Mesenteric fat pad (tissue), 1 donor: ENCODE measurements around the gene RAPGEF1. TPM values are rescaled to one million over a fixed set of nuclear protein-coding genes. Genes with fewer than 3 reads are reported as not detected.

Experiments used
- DNase-seq: peaks from one replicate; pipeline ENCODE4 v3.0.0-alpha.2; 2020; ENCODE audit warnings: low spot score
- total RNA-seq: library from RNA; stranded (reverse); fragmentation: NEBNext Ultra II Directional; extraction: Animal tissue kit (Norgen Biotek cat#: 25700); gene quantifications from one replicate; pipeline ENCODE4 v1.2.1, GENCODE V29; 2021
- donor health status: DM: yes; HTN: yes; CAD: no.

RAPGEF1 gene
- total RNA-seq, 1 donor from 2014 or later = 106 TPM

DNA sequence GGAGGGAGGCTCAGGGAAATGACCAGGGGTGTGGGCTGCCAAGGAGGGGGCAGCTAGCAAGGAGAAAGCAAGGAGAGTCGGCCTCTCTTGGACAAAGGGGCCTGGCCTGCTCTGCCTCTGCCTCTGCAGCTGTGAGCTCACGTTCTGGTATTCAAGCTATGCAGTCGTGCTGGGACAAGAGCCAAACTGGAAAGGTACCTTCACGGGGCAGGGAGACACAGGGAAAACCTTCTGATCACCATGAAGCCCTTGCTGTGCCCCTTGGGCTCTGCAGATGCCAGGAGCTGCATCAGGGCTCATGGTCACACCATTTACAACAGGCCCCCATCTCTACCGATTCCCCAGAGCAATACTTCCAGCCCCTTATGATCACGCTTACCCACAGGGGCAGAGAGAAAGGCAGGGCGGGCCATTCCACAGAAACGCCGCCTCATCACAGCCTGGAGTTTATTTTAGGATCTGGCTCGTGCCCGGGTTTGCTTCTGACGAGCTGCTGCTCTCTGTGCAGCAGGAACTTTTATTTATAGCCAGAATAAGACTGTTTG, 131.3 kb downstream of the RAPGEF1 start:
- no peak for DNase-seq

DNA sequence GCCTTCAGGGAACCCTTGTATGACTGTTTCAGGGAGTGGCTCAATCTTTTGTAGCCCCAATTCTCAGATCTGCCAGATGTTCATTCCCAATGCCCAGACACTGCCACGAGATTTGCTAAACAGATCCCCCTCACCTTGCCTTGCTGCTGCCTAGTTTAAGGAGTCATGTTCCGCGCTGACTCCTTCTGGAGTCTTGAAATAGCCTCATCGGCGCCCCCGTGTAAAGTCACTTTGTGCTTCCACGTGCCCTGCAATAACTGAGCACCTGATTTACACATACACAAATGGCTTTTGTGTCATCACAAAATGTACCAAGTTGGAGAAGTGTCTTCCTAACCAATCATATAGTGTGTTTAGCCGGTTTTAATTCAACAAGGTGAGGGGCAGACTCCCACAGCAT, 132.3 kb downstream of the RAPGEF1 start:
- DNase-seq = no peak

DNA sequence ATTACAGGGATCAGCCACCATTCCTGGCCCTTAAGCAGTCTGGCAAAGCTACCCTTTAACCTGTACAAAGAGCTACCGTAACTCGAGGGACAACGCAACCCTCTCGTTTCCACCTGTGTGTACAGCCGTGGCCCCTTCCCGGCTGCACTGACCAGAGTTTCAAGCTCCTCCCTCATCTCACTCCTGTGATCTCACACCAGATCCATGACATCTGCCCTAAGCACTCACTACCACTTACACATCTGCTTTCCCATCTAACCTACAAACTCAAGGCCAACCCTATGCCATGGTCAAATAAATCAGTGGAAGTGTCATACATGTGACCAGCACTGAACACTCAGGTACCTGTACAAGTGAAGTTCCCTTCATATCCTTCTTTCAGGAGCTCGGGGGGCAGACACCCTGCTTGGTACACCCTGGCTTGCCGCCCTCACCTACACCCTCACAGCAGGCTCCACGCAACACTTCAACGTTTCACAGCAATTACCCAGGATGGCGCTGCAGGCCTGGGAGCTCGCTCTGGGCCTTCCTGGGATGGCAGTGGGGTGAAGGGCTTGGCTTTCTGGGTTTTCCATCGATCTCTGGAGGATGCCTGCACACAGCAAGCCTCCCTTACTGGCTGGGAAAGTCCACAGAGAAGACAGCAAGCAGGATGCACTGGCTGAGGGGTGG, 132.8 kb downstream of the RAPGEF1 start:
- no peak for DNase-seq

DNA sequence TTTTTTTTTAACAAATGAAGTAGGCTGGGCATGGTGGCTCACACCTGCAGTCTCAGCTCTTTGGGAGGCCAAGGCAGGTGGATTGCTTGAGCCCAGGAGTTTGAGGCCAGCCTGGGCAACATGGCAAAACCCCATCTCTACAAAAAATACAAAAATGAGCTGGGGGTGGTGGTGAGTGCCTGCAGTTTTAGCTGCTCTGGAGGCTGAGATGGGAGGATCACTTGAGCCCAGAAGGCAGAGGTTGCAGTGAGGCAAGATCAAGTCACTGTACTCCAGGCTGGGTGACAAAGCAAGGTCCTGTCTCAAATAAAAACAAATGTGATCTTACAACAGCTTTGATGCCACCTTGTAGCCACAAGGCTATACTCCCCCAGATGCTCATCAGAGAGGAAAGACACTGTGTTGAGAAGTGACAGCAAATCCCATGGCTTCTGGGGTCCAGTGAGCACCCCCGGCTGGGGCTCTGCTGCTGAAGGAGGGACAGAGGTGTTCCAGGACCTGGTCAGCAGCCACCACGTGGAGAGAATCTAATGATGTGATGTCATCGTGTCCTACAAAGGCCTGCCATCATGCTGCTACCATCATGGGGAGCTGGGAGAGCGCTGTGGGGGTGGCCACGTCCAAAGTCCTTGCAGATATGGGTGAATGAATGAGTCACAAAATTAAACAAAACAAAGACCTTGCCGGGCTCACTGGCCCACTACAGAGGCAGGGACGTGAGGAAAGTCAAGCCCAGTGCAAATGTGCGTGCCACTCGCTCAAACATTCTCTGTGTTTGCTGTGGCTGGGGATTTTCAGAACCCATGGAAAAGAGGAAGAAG, 133.9 kb downstream of the RAPGEF1 start:
- no peak for DNase-seq

DNA sequence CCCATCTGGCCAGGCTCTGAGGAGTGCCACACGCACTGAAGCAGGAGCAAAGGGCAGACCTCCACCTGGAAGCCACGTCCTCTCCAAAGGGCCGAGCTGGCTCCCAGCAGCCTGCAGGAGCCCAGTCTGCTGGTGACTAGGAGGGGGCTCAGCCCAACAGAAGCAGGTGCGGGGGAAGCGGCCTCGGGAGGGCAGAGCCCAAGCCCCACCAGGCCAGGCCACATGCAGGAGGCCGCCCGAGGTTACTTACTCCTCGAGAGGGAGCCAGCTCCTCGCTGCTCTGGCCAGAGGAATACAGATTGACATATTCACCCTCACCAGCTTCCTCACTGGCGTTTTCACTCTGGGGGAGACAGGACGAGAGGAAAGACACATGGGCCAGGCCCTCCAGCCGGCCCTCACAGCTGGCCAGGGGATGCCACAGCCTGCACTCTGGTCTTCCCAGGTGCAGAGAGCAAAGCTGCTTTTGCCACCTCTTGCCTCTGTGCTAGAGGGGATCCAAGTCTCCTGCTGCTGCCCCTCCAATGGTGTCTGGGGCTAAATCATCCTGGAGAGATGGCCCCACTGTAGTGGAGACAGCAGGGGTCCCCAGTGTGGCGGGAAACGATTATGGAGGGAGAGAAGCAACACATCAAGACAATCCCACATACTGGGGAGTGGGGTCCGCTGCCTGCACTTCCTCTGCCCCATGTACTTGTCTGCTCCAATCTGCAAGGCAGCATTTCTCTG, 136.0 kb downstream of the RAPGEF1 start:
- no peak for DNase-seq

DNA sequence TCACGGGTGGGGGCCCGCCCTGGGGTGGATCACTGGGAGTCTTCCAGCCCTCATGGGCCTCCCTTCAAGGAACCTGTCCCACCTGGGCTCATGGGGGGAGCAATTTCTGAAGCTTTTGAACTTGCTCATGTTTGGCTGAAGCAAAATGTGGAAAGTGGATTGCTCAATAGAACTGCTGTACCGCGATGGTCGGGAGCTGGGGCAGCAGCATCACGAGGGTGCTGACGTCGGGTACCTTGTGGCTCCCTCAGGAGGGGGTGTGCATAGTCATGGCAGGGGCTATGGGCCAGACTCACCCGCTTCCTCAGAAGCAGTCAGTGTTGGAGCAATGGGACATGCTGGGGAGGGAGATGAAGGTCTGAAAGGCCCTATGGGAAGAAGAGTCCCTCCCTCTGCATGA, 136.7 kb downstream of the RAPGEF1 start:
- DNase-seq = no peak

DNA sequence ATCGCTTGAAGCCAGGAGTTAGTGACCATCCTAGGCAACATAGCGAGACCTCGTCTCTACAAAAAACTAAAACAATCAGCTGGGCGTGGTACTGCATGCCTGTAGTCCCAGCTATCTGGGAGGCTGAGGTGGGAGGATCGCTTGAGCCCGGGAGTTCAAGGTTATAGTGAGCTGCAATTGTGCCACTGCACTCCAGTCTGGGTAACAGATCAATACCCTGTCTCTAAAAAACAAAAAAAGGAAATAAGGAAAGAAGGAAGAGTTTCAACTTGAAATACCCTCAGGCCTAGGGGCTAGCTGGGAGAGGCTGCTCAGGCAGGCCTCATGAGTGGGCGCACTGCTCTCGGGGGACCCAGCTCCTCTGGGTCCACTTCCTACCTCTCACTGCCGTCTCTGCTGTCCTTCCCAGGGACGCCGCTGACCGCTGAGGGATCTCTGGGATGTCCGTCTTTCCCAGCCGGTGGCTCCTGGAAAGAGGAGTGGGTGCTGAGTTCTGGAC, 138.1 kb downstream of the RAPGEF1 start:
- no peak for DNase-seq

DNA sequence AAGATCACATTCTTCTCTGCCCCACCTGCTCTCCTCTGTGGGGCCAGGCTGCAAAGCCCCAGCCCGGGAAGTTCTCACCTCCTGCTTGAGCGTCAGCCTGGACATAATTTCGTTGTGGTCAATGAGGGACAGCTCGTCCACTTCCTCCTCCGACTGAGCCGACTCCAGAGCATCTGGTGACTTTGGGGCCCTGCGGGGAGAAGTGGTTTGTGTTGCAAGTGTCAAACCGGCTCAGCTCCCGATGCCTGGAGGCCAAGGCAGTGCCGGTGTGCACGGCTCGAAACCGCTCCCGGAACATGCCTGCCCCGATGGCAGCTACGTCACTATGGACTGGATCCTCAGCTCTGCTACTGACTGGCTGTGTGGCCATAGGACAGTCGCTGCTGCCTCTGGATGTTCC, 141.8 kb downstream of the RAPGEF1 start:
- no peak for DNase-seq

DNA sequence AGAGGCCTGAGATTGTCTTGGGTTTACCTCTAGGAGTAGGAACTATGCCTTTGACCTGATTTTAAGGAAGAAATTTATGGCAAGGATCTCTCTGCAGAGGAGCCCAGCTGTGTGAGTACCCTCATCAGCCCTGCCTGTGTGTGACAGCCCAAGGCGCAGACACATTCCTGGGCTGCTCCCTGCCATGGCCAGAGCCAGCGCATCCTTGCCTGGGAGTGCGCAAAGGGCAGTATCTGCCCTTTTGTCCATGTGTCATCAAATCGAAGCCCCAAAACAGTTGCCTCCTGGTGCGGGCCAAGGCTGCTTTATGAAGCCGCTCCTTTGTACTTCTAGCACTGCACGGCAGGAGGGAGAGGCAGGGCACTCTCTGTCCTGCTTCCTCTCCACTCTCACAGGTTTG, 142.6 kb downstream of the RAPGEF1 start:
- DNase-seq = no peak

DNA sequence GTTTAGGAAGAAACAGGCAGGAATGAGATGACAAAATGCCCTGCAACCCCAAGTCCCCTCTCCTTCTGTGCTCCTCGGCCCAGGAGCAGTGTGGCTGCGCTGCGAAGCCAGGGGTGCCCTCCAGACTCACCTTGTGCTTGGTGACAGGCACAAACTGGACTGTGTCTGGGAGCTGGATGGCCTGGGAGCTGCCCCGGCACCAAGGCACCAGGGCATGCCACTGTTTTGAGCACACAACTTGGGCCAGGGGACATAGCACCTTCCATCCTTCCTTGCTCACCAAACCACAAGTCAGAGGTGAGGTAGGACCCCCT, 143.5 kb downstream of the RAPGEF1 start:
- no peak for DNase-seq

DNA sequence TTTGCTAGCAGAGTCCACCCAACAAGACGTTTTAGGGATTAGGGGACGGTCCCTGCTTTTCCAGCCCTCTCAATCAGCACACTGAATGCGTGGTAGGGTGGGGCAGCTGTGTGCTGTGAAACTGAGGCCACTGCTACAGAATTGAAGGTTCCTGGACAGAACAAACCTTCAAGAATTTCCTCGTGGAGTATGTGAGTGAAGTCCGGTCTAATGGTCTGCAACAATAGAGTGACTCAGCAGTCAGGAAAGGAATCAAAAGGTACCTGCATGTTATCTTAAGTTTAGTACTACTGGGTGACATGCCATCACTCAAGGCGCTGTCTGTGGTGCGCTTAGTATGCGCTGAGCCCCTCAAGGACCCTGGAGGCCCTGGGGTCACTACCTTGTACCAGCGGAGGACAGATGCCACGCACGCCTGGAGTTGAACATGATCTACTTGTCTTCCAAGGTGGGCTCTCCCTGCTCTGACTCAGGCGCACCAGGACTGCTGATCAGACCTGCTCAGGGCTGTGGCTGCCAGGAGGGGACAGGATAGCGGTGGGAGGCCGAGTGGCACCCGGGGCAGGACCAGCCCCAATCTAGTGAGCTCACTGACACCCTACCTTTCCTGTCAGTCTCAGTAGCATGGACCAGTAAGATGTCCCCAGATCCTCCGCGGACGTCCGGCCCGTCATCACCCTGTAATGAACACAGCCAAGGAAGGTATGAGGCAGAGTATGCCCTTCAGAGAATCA, 144.0 kb downstream of the RAPGEF1 start:
- DNase-seq = no peak

DNA sequence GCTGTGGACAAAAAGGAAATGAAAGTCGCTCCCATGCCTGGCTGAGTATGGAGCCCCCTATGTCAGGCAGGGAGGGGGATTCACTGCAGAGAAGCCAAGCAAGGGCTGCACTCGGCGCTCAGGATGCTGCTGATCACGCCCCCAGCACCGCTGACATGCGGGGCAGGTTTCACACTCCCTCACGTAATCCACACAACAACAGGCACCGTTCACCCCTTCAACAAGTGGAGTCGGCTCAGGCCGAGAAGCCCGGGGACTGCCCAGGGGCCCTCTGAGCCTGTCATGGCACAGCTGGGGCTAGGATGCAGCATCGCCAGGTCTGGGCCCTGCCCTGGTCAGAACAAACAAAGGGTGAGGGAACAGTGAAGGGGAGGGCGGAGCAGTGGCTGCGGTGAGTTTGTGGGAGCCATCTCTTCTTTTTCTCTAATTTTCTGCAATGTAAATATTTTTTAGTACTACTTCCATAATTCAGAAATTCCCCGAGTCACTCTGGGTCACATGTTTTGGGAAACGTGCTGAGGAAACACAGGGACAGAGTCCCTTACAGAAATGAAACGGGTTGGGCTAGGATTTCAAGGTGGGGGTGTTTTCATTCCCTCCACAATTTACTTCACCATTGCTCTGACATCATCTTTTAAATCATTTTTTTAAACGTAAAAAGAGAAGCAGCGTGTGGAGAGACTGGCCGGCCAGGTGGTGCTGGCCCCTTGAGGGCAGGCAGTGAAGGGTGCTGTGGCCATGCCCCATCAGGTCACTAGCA, 144.8 kb downstream of the RAPGEF1 start:
- DNase-seq = no peak

DNA sequence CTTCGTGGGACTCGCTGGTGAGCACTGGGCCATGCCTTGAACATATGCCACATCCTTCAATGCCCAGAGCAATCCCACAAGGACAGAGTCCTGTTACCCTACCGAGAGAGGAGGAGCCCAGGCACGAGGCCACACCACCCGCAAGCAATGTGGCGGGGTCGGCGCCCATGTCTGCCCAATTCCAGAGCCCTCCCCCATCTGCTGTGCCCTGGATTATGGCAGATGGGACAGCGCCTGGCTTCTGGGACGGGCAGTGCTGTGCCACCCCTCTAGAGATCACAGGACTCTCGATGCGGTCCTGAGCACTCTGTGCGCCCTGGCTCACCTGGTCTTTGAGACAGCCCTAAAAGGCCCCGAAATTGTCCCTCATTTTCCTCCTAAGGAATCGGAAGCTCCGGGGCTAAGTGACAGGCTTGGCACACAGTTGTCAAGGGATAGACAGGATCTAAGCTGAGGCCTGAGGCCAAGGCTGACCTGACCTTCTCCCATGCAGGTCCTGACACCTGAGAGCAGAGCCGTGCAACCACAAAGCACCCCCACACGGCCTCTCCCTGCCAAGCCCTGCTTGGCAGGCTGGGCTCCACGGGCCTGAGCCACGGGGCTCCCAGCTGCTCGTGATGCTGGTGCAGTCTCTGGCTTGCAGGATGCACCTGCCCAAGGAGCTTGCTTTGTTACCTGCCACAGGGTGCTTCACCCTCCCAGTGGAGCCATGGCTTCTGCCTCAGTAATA, 145.8 kb downstream of the RAPGEF1 start:
- no peak for DNase-seq

DNA sequence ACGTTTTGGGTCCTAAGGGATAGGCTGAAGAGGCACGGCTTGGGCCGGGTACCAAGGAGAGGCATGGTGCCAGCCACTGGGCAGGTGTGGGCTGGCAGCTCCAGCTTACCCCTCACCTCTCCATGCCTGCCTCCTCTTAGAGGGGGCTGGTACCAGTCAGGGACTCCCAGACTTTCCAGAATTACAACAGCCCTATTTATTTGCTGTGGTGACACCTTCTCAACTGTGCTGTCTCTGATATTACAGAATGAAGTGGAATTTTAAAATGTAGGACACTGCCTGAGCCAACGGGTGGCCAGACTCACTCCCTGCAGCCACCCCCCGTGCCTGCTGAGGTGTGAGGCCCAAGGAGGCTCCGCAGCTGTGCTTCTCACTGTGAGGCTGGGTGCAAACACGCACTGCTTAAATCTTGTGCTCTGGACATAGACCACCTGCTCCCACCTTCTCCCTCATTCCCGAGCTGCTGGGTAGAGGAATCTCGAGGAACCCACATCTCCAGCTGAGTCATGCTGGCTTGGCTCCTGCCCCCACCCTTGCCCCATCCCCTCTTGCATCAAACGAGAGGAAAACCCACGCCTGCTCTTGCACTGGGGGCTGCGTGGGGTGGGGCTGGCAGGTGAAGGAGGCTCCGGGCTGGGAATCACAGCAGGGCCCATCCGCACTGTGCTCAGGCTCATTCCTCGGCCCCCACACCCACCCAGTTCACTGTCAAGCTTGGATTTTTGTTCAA, 146.6 kb downstream of the RAPGEF1 start:
- no peak for DNase-seq

DNA sequence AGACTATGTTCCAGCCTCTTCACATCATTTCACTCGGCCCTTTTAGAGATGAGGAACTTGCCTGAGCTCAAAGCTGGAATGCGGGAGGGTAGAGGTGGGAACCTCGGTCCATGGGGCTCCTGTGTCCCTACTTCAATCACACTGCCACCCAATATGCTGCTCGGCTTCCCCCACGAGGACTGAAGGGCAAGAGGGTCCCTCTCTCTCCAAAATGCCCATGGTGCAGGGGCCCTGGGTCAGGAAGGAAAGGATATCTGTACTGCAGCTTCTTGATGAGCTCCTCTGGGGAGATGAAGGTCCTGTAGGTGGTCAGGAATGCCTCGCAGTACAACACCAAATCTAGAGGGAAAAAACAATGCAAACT, 148.0 kb downstream of the RAPGEF1 start:
- DNase-seq = no peak

DNA sequence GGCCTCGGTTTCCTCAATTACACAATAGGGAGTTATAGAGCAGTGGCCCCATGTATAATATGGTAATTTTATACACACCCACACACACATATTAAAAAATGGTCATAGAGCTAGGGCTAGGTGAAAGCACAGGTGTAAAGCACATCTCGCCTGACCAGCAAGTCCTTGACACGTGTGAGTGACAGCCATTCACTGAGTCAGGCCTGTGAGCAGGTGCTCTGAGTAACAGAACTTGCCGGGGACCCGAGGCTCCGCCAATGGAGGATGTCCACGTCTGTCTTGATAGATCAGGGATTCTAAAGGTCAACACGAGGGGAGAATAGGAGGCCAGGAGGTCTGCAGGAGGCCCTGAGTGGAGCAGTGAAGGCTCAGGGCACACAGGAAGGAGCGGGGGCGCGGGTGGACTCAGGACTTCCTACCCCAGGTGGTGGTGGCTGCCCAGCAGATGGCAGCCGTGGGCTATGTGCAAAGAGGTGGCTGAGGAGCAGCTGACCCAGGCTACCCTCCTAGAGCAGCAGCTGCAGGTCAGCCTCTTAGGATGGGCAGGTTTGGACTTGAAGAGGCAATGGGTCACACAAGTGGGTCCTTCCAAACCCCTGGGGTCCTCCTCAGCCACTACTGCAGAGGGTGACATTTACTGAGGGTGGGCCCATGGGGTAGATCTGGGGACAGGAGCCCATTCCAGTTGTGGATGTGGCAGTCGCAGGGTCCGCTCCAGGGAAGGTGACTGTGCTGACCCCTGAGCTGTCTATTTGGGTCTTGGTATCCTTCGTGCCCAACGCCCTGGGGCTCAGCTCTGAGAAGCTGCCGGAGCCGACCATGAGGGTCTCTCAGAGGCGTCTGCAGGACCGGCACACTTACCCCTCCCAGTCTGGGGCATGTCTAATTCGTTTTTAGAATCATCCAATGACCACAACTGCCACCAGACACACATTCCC, 148.7 kb downstream of the RAPGEF1 start:
- DNase-seq = no peak

DNA sequence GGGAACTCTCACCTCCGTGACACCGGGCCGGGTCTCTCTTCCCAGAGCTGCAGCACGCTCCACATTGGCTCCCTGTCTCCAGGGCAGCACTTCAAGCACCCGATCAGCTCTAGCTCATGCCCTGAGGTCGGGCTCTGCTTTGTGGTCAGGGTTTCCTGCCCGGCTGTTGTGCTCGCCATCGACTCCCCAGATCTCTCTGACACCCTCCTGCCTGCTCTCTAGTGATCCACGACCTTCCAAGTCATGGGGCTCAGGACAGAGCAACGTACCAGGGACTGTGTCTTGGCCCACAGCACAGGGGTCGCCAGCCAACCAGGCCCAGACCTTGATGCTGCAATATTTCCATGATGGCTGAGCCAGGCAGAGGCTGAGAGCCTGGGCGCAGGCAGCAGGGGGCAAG, 149.4 kb downstream of the RAPGEF1 start:
- no peak for DNase-seq

DNA sequence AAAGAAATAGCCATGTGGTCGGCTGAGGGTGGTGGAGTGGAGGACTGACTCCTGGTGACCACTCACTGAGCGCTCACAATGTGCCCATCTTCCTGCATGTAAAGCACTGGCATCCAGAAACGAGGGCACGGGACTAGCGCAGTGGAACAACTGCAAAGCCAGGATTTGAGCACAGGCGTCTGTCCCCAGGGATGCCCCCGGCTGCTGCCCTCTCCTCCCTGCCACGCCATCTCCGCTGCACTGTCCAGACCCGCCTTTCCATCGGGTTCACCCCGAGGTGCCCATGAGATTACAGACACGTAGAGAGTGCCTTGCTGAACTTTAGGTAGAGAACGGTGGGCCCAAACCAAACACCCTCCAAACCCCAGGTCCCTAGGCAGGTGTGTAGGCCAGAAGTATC, 149.9 kb downstream of the RAPGEF1 start:
- no peak for DNase-seq
